ENCODE results near the gene SPTBN4.
"Not testable (repeated sequence)": the region's sequence is repeated elsewhere in the genome, so short reads cannot be mapped to it uniquely, and the experiment has no call there.

GRCh38 chr19:40430242-40430641, 36.6 kb upstream of the SPTBN4 start:
- not testable (repeated sequence) for TF ChIP-seq CTCF, POLR2A (IDR thresholded peaks at IDR 0.05)

Data from Peyer's patch (tissue), 4 donors.